Transverse colon (tissue), 4 donors: Measurements from ENCODE around the gene DAND5.

Experiments
- EP300 ChIP-seq: sonication (generic); formaldehyde crosslinking; IDR thresholded peaks from one replicate; pipeline ENCODE4 v1.6.1; 2017; ENCODE audit warnings: antibody characterized with exemption, low read depth
- POLR2A ChIP-seq: fragments of 450-650 bp; IDR thresholded peaks from one replicate; pipeline ENCODE4 v1.6.1; 2016; ENCODE audit warnings: antibody characterized with exemption, mild to moderate bottlenecking, moderate library complexity
- POLR2AphosphoS5 ChIP-seq, 3 donors: sonication (generic); formaldehyde crosslinking; IDR thresholded peaks; one replicate each; pipeline ENCODE4 v1.6.1; 2016; ENCODE audit warnings: antibody characterized with exemption in 3 of 3
- TF ChIP-seq, protein P1 (sequence below), 5 experiments: fragments of 200-600 bp in 3 of 5; fragments of 450-650 bp in 2 of 5; sonication (generic) in 3 of 5; IDR thresholded peaks; 1 replicate in 2 of 5; 2 replicates in 3 of 5; pipeline ENCODE4 v1.5.1; 2016 to 2017; ENCODE audit warnings: antibody characterized with exemption in 5 of 5, inconsistent platforms in 3 of 5, mild to moderate bottlenecking in 2 of 5, moderate library complexity in 1 of 5

DNA sequence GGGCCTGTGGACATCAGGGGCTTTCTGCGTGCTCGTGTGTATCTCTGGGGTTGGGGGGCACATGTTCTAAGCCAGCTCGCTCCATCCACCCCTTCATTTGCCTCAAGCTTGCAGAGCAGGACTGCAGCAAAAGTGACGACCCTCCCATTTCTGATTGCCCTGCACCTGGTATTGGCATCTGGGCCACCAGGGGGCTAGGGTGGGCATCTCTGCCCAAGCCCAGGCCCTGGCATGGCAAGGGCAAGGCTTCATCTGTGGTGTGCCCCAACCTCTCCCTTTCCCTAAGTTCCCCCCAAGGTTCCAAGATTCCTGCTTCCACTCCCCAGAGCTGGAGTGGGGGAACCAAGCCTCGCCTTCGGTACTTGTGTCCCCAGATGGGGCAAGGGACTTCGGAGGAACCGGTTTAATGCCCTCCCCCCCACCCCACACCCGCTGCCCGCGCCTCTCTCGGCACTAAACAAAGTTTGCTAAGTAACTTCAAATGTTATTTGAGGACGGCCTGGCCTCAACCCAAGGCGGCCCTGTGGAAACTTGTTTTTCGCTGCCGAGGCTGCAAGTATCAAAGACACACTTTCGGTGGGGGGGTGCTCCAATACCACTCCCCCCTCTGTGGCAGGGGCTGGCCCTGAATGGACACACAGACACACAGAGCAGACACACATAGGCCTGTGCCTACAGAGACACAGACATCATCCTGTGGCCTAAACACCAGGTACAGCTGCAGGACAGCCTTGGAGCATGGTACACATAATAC lies 38.1 kb downstream of the DAND5 start:
- TF ChIP-seq, protein P1, sequence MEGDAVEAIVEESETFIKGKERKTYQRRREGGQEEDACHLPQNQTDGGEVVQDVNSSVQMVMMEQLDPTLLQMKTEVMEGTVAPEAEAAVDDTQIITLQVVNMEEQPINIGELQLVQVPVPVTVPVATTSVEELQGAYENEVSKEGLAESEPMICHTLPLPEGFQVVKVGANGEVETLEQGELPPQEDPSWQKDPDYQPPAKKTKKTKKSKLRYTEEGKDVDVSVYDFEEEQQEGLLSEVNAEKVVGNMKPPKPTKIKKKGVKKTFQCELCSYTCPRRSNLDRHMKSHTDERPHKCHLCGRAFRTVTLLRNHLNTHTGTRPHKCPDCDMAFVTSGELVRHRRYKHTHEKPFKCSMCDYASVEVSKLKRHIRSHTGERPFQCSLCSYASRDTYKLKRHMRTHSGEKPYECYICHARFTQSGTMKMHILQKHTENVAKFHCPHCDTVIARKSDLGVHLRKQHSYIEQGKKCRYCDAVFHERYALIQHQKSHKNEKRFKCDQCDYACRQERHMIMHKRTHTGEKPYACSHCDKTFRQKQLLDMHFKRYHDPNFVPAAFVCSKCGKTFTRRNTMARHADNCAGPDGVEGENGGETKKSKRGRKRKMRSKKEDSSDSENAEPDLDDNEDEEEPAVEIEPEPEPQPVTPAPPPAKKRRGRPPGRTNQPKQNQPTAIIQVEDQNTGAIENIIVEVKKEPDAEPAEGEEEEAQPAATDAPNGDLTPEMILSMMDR (IDR thresholded peaks at IDR 0.05) = no peak
- peak in 1 of 3 donors; percentile 16 for TF ChIP-seq POLR2AphosphoS5 (IDR thresholded peaks at IDR 0.05)
- TF ChIP-seq EP300 = no peak
- TF ChIP-seq POLR2A = no peak
